Breast epithelium (tissue), 4 donors: ENCODE data around the gene EPHA3. TPM values are rescaled to one million over a fixed set of nuclear protein-coding genes. Genes with fewer than 3 reads are reported as not detected.

Experiments
- DNase-seq, 2 donors: peaks; one replicate each; pipeline ENCODE4 v3.0.0-alpha.2; 2019; ENCODE audit warnings: low spot score in 2 of 2
- H3K27ac ChIP-seq, 2 donors: fragments of 200-600 bp; sonication (generic) in 1 of 2; one replicate each; pipeline ENCODE4 v1.5.1; 2016 to 2019; ENCODE audit warnings: mild to moderate bottlenecking in 1 of 2
- H3K27me3 ChIP-seq, 2 donors: fragments of 200-600 bp; sonication (generic) in 1 of 2; one replicate each; pipeline versions ENCODE4 v1.5.1 to v1.6.0; 2017 to 2019; ENCODE audit warnings: control low read depth in 1 of 2, mild to moderate bottlenecking in 1 of 2
- H3K36me3 ChIP-seq: fragments of 200-600 bp; one replicate; pipeline ENCODE4 v1.5.1; 2019
- H3K4me1 ChIP-seq, 2 donors: fragments of 200-600 bp; sonication (generic); one replicate each; pipeline ENCODE4 v1.5.1; 2016 to 2019; ENCODE audit warnings: control low read depth in 1 of 2
- H3K4me3 ChIP-seq, 3 donors: fragments of 200-600 bp; sonication (generic); 1 replicate in 2 of 3; 2 replicates in 1 of 3; pipeline ENCODE4 v1.5.1; 2016 to 2019; ENCODE audit warnings: mild to moderate bottlenecking in 3 of 3, moderate library complexity in 2 of 3
- H3K9me3 ChIP-seq, 2 donors: fragments of 200-600 bp; sonication (generic) in 1 of 2; one replicate each; pipeline ENCODE4 v1.5.1; 2016 to 2019; ENCODE audit warnings: control low read depth in 1 of 2
- CTCF ChIP-seq, 3 donors: fragments of 450-650 bp; IDR thresholded peaks; one replicate each; pipeline ENCODE4 v1.5.1; 2016 to 2017; ENCODE audit warnings: antibody characterized with exemption in 3 of 3, mild to moderate bottlenecking in 3 of 3, moderate library complexity in 3 of 3
- POLR2A ChIP-seq: fragments of 450-650 bp; IDR thresholded peaks from one replicate; pipeline ENCODE4 v1.6.1; 2016; ENCODE audit warnings: antibody characterized with exemption, mild to moderate bottlenecking, moderate library complexity
- POLR2AphosphoS5 ChIP-seq, 3 donors: sonication (generic); formaldehyde crosslinking; IDR thresholded peaks; one replicate each; pipeline ENCODE4 v1.6.1; 2017; ENCODE audit warnings: antibody characterized with exemption in 3 of 3
- intact Hi-C: fragments of 100-400 bp; cut with DNase I; formaldehyde crosslinking; loops from one replicate; pipeline ENCODE4 v1.15.1; 2023; ENCODE audit warnings: low total_unique reads
- total RNA-seq, 3 donors: library from RNA; depleted of rRNA; stranded (reverse); fragments of >200 nt; gene quantifications; one replicate each; pipeline ENCODE4 v1.1.0, GENCODE V29; 2016

The EPHA3 gene
- total RNA-seq, 3 donors from 2014 or later: 1.0 to 3.9 (median 3.7) TPM

GRCh38 chr3:89270201-89270600 is 162.8 kb downstream of the EPHA3 start:
- no peaks in the 10 kb centered on the region for H3K36me3 ChIP-seq
- H3K4me1 ChIP-seq: no peaks in the 10 kb centered on the region
- H3K4me3 ChIP-seq: no peak overlapping the region
- H3K9me3 ChIP-seq: no peaks in the 10 kb centered on the region
- TF ChIP-seq POLR2AphosphoS5 (IDR thresholded peaks at IDR 0.05) (no peak), POLR2A (no peak), CTCF (IDR thresholded peaks at IDR 0.05) (no peak)
- DNase-seq: no peak
- intact Hi-C loops: no loop called here
- H3K27ac ChIP-seq: no peak overlapping the region
- no peaks in the 10 kb centered on the region for H3K27me3 ChIP-seq

- Histone ChIP-seq H3K27me3 (no peaks in the 10 kb centered on the region), H3K4me1 (no peaks in the 10 kb centered on the region), H3K4me3 (no peak overlapping the region), H3K9me3 (no peaks in the 10 kb centered on the region), H3K27ac (no peak overlapping the region), H3K36me3 (no peaks in the 10 kb centered on the region)
- intact Hi-C loops: no loop called here
- no peak for TF ChIP-seq POLR2AphosphoS5 (IDR thresholded peaks at IDR 0.05)
- no peak for TF ChIP-seq CTCF (IDR thresholded peaks at IDR 0.05)
- no peak for TF ChIP-seq POLR2A
- no peak for DNase-seq
Observed at GRCh38 chr3:89275001-89275400, 167.6 kb downstream of the EPHA3 start.

GRCh38 chr3:89276116-89276515 is 168.7 kb downstream of the EPHA3 start:
- no peaks in the 10 kb centered on the region for H3K4me1 ChIP-seq
- H3K27me3 ChIP-seq: no peaks in the 10 kb centered on the region
- DNase-seq: no peak
- H3K9me3 ChIP-seq: no peaks in the 10 kb centered on the region
- intact Hi-C loops: no loop called here
- H3K27ac ChIP-seq: no peak overlapping the region
- H3K4me3 ChIP-seq: no peak overlapping the region
- no peaks in the 10 kb centered on the region for H3K36me3 ChIP-seq
- TF ChIP-seq POLR2AphosphoS5 (IDR thresholded peaks at IDR 0.05): no peak
- TF ChIP-seq CTCF (IDR thresholded peaks at IDR 0.05): no peak
- TF ChIP-seq POLR2A: no peak

GRCh38 chr3:89278302-89279025 is 171.0 kb downstream of the EPHA3 start:
- H3K36me3 ChIP-seq: no peaks in the 10 kb centered on the region
- intact Hi-C loops: no loop called here
- H3K4me3 ChIP-seq: no peak overlapping the region
- no peaks in the 10 kb centered on the region for H3K9me3 ChIP-seq
- H3K4me1 ChIP-seq: no peaks in the 10 kb centered on the region
- H3K27me3 ChIP-seq: no peaks in the 10 kb centered on the region
- TF ChIP-seq CTCF (IDR thresholded peaks at IDR 0.05) (no peak), POLR2A (no peak), POLR2AphosphoS5 (IDR thresholded peaks at IDR 0.05) (no peak)
- no peak for DNase-seq
- H3K27ac ChIP-seq: no peak overlapping the region

GRCh38 chr3:89280301-89280700 is 172.9 kb downstream of the EPHA3 start:
- Histone ChIP-seq H3K27ac (no peak overlapping the region), H3K4me3 (no peak overlapping the region), H3K36me3 (no peaks in the 10 kb centered on the region), H3K9me3 (no peaks in the 10 kb centered on the region), H3K4me1 (no peaks in the 10 kb centered on the region), H3K27me3 (no peaks in the 10 kb centered on the region)
- TF ChIP-seq CTCF (IDR thresholded peaks at IDR 0.05) (no peak), POLR2A (no peak), POLR2AphosphoS5 (IDR thresholded peaks at IDR 0.05) (no peak)
- intact Hi-C loops: no loop called here
- no peak for DNase-seq
